CD4-positive, alpha-beta T cell treated with Interleukin-4 for 4 hours (primary cell): ENCODE measurements around the gene PRPF6.
"Not testable (repeated sequence)": the region's sequence is repeated elsewhere in the genome, so short reads cannot be mapped to it uniquely, and the experiment has no call there.

Source experiments
- DNase-seq: peaks from one replicate; pipeline ENCODE4 v3.0.0-alpha.2; 2020

PRPF6 gene

DNA sequence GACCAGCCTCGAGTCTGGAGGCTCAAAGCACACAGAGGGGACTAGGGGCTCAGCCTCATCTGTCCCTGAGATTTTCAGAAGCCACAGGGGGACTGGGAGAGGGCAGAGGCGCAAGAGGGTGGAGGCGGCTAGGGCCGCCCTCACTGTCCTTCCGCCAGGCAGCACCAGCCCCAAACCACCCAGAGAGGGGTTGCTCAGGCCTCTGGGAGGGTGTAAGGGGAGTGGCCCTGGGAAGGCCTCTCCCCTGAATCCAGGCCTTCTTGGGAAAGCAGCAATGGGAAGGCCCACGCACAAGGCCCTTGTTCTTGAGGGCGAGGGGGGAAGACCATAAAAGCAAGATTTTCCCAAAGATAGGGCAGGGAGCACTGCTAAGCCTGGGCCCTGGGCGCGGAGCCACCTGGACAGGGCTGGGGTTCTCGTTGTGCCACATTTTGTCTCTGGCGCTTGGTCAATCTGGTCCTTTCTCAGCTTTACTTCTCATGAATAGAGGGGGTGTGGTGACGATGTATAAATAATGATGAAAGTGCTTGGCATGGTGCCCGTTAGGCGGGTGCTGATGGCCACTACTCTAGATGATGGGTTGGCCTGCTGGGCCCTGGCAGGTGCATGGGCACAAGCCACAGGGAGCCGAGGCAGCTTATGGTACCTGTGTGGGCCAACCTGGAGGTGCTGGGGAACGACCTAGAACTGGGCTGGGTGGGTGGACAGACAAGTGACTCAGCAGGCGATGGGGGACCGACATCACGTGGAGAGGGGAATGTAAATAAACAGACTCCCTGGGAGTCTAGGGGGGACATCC, 6.3 kb upstream of the PRPF6 start:
- no peak for DNase-seq

DNA sequence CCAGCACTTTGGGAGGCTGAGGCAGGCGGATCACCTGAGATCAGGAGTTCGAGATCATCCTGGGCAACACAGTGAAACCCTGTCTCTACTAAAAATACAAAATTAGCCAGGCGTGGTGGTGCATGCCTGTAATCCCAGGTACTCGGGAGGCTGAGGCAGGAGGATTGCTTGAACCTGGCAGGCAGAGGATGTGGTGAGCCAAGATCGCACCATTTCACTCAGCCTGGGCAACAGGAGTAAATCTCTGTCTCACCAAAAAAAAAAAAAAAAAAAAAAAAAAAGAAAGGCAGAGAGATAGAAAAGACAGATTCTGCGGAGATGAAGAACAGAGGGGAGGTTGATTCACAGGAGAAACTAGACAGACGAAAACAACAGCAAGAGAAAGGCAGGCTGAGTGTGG, 4.4 kb upstream of the PRPF6 start:
- DNase-seq: not testable (repeated sequence)

DNA sequence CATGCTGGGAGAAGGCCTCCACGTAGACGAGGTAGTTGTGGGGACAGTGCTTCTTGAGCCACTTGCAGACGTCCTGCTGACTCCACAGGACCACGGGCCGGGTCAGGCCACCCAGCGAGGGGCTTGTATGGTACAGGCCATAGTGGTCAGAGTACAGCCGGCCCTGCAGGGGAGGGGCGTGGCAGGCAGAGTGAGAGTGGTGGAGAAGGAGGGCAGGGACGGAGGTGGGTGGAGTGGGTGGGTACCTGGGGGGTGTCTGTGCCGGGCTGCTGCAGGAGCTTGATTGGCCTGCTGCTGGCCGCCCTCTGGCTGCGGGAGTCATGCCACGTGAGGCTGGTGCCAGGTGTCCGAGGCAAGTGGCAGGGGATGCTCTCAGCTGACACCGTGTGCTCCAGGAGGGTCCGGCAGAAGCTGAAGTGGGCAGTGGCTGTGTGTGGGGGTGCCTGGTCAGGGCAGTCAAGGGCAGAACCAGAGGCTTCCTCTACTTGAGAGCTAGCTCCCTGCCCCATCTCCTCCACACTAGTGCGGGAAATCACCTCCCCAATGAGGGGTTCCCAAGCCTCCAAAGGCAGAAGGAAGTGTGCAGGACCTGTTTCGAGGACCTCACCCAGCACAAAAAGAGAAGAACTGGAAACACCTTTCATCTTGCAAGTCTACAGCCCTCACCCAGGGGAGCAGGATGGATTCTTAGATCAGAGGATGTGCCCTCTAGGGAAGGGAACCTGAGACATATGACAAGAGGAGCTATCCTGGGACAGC, 3.8 kb upstream of the PRPF6 start:
- DNase-seq: no peak

DNA sequence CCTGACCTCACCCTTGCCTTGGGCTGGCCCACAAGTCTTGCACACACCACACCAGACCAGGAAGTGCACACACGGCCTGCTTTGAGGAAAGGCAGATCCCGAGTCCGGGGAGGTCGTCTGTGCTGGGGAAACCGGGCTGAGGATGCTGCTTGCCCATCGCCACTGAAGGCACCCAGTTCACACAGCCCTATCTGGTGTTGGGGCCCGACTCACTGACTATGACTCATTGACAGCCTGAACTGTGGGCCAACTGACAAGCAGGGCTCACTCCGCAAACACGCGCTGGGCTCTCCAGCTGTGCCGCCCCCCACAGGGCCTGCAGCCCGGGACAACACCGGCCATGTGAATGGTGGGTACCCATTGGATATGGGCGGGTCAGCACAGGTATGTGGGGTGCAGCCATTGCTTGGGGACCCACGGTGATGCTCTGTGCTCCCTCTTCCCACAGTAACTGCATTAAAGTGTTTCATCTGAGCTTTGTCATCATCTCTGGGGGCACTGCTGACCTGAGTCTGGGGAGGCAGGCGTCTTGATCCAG, 3.1 kb upstream of the PRPF6 start:
- peak; percentile 68 for DNase-seq

DNA sequence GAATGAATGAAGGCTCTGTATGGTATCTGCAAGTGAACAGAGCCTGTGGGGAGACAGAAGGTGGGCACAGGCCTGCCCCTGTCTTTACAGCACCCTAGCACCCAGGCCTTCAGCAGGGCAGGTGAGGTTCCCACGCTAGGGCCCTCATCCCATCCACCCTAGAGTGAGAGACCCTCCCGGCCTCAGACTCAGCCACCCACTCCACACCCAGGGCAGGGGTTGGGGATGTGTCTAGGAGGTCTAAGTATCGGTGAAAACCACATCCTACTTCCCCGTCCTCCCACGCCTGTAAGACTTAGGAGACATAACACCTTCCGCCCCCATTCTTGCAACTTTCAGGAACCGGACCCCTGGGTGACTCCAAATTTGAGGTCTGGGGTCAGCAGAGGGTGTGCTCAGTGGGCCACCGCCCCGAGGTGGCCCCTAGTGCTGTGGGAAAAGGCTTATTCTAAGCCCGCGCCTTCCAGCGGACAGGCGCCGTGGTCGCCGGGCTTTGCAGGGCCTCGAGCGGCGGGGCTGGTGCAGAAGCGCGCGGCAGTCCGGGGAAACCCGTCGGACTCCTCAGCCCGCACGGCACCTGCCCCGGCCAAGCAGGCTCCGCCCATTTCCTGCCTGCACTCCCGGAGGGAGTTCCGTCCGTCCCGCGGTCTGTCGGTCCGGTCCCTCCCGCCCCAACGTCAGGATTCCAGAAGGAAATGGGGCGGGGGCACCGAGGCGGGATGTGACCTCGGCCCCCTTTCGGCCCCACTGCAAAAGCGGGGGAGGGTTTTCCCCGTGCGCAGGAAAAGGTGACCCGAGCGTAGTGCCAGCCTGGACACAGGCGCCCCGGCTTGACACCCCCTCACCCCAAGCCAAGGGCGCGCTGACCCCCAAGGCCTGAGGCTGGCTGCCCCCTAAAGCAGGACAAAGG, 2.4 kb upstream of the PRPF6 start:
- DNase-seq: peak; percentile 42

DNA sequence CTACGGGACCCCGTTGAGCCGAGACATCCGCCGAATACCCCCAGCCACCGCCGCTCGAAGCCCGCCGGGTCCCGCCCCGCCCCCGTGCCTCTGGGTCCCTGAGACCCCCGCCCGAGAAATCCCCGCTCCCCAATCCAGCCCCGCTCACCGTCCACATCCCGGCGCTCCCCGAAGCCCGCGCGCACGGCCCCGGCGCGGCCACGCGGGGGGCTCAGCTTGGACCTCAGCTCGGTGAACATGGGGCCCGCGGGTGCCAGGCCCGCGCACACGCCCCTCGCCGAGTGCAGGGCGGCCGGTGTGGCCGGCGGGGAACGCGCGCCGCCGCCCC, 1.7 kb upstream of the PRPF6 start:
- no peak for DNase-seq

DNA sequence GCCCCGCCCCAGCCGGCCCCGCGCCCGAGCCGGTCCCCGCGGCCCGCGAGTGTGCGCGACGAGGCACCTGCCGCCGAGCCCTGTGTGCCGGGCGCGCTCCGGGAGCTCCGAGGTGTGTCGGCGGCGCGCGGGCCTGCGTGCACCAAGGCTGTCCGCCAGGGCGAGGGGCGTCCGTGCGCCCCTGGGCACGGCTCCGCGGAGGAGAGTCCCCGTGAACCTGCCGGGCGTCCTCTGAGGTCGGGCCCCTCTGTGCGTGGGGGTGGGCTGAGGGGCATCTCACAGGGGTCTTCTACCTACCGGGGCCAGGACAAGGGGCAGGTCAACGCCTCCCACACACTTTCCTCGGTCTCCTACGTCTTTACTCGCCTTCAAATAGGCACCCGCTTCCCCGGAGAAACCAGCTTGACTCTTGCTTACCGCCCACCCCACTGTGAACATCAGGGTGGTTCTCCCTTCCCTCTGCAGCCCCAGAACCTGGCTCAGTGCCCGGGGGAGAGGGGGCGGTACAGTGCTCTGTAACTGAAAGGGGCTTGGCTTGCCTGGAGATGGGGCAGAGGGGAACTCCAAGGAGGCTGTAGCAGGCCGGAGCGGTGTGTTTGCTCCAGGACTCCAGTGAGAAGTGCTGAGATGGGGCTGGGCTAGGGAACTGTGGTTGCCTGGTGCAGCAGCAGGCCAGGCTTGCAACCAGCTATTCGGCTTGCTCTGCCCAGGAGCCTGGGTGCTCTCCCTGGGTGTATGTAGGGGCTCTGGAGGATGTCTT, 1.2 kb upstream of the PRPF6 start, which contains the start of gene SAMD10:
TSS of gene SAMD10 (minus strand) at position 86 of the 760 bp plus-strand sequence. CDS start 175 bp downstream, outside the sequence.
- peak; percentile 58 for DNase-seq

DNA sequence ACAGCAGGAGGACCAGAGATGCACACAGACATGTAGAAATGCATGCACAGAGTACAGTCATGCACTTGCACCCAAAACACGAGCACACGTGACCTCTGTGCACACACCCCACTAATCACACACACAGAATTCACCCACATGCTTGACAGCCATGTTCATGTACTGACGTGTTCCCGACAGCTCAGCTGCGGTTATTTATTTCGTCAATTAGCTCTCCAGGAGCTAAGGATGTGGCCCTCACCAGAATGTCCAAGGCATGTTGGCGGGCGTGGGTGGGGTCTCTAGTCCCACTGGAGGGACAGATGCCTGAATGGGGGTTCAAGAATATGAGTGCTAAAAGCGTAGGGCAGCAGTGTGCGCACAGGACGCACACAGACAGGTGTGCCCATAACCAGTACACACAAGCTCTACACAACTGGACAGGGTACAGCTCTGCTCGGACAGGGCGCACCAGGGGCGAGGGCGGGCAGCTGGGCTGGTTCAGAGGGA, 571 bp upstream of the PRPF6 start:
- peak; percentile 53 for DNase-seq

DNA sequence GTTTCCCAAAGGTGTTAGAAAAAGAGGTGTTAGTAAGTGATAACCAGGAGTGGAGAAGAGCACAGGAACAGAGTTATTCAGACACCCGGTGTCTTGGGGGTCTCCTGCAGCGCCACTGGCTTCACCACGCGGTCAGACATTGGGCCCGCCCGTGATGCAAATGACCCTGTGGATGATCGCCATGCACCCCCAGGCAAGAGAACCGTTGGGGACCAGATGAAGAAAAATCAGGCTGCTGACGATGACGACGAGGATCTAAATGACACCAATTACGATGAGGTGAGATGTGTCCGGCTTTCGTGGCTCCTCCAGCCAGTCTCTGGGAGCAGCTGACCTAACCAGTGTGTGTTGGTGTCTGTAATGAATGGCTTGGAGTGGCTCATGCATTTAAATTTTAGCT, 2.0 kb downstream of the PRPF6 start:
- DNase-seq: no peak

DNA sequence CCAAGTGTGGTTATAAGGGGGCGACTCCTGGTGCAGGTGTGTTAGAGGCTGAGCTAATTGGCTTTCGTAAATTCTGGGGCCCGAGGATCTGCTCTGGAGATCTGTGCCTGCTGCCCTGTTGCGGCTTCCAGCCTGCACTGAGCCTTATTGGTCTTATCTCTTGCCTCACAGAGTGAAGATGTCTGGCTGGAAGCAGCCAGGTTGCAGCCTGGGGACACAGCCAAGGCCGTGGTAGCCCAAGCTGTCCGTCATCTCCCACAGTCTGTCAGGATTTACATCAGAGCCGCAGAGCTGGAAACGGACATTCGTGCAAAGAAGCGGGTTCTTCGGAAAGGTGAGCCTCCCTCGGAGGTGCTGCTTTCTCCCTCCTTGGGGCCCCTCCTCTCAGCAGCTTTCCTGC, 20.0 kb downstream of the PRPF6 start:
- no peak for DNase-seq

DNA sequence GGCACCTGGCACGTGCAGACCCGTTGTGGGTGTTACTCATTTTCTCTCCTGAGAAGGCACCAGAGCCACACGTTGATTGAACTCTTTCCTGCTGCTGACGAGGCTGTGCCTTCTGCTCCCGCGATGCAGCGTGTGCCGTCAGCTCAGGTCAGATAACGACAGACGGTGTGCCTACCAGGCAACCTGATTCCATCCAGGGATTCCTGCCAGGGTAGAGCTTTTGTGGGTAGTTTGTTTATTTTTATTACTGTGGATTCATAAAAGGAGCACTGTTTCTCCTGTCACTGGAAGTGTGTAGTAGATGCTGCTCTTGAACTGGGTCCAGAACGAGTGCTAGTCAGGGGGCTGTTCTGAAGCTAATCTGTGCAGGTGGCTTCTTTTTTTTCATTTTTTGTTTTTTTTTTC, 20.7 kb downstream of the PRPF6 start:
- no peak for DNase-seq

DNA sequence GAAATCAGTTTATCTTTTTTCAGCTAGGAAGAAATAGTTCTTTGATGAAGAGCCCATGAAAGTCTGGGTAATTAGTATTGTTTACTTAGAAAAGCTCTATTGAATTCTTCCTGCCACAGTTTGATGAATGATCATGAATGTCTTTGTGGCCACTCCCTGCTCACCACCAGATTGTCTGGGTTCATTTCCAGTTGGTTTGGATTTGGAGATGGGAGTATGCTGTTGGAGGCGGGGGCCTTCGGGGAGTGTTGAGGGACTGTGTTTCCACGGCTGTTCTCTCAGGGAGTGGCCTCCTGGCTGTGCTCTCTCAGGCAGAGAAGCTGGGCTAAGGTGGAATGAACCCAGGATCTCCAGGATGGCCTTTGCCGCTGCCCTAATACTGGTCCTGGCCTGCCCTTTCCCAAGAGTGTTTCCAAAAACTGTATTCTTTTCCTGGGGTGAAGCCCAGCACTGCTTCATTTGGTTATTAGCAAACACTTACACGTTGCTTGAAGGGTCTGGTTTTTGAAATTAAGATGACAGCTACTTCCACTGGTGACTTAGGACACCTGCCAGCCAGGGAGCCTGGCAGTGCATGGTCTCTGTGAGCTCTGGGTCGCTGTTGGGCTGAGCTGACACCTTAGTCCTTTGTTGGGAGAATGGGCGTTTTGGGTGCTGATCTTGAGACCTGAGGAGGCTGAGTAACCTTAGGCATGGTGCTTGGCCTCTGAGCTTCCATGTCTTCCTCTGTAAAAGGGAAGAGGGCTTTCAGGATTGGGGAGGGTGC, 23.2 kb downstream of the PRPF6 start:
- DNase-seq: no peak

DNA sequence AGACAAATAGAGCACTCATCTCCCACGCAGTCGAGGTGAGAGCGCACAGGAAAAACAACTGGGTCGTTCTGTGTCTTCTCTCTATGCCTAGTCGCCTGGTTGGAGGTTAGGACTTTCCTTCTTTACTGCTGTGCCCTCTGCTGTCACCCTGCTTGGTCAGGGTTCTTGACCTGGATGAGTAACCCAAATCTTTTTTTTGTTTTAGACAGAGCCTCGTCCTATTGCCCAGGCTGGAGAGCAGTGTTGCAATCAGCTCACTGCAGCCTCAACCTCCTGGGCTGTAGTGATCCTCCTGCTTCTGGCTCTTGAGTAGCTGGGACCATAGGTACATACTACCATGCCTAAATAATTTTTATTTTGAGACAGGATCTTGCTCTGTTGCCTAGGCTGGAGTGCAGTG, 24.5 kb downstream of the PRPF6 start:
- DNase-seq: no peak

DNA sequence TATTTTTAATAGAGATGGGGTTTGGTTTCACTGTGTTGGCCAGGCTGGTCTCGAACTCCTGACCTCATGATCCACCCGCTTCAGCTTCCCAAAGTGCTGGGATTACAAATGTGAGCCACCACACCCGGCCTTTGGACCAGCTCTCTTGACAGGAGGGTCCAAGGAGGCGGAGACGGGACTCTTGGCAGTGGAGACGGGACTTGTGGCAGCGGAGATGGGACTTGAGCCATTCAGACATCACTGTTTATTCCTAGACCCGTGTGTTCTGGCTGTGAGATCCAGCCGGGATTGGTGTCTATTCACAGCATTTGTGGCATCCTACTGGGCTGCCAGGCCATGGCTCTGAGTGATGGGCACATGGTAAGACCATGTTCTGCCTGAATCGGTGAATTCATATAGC, 25.6 kb downstream of the PRPF6 start:
- DNase-seq: no peak

DNA sequence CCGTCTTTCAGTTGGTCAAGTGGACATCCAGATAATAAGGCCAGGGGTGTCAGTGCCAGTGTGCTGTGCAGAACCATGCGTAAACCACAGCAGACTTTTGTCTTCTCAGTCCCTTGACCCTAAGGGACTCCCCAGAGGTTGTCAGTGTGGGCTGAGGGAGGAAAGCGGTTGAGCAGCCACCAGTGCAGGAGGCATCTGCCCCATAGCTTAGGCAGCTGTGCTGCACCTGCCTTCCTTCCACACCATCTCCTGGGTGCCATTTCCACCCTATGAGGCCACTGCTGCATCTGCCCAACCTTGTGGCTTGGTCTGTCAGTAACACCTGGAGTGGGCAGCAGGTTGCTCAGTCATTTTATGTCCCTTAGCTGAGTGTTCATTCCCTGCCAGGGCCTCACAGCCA, 26.0 kb downstream of the PRPF6 start:
- no peak for DNase-seq

DNA sequence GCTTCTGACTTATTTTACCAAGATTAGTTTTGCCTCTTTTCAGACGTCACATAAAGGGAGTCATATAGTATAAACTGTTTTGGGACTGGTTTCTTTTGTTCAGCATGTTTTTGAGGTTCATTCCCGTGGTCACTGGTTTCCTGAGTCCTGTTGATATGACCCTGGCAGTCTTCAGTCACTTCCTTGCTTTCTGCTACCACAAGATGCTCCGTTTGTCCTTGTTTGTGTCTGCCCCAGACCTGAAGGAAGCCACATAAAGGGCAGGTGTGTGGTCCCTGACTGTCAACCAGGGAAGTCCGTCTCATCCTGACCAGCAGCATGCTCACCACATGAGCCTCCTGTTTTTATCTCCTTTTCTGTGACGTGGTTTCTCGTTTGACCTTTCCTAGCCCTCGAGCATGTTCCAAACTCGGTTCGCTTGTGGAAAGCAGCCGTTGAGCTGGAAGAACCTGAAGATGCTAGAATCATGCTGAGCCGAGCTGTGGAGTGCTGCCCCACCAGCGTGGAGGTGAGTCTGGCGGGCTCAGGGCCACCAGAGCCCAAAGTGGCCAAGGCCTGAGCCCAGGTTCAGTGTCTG, 29.0 kb downstream of the PRPF6 start:
- no peak for DNase-seq

DNA sequence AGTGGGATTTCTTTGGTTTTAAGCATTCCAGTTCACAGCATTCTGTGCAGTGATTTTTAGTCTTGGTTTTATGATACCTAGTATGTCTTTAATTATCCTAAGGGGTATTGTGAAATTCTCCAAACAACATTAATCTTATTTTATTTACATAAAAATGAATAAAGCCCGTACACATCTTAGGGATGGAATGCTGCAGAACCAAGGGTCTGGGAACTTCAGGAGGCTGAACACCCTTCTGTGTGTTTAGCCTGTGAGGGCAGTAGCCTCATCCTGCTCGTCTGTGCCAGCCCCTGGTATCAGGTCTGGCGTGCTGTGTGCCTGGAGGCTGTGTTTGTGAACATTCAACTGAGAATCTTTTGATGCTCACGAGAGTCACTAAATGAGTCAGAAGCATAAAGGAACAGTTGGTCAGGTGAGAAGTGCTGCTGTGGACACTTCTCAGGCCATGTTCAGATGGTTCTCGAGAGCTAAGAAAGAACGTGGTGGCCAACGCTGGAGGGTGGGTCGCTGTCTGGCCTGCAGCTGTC, 29.8 kb downstream of the PRPF6 start:
- no peak for DNase-seq

DNA sequence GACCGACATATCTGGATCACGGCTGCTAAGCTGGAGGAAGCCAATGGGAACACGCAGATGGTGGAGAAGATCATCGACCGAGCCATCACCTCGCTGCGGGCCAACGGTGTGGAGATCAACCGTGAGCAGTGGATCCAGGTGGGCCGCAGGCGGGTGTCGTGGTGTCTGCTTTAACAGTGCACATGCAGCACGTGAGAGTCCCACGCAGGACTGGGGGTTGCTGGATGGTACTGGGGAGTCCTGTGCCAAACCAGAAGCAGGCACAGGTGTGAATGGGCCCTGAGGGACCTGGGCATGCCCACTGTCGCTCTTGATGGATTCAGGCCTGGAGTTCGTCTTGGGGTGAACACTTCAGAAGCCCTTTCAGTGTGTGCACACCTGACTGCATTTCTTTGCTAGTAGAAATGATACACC, 30.4 kb downstream of the PRPF6 start:
- no peak for DNase-seq

DNA sequence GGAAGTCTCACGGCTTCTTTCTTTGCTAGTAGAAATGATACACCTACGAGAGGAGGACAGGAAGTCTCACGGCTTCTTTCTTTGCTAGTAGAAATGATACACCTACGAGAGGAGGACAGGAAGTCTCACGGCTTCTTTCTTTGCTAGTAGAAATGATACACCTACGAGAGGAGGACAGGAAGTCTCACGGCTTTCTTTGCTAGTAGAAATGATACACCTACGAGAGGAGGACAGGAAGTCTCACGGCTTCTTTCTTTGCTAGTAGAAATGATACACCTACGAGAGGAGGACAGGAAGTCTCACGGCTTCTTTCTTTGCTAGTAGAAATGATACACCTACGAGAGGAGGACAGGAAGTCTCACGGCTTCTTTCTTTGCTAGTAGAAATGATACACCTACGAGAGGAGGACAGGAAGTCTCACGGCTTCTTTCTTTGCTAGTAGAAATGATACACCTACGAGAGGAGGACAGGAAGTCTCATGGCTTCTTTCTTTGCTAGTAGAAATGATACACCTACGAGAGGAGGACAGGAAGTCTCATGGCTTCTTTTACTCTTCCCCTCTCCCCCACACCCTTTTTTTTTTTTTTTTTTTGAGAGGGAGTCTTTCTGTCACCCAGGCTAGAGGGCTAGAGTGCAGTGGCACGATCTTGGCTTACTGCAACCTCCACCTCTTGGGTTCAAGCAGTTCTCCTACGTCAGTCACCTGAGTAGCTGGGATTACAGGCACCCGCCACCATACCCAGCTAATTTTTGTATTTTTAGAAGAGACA, 31.6 kb downstream of the PRPF6 start:
- DNase-seq: peak; percentile 49

DNA sequence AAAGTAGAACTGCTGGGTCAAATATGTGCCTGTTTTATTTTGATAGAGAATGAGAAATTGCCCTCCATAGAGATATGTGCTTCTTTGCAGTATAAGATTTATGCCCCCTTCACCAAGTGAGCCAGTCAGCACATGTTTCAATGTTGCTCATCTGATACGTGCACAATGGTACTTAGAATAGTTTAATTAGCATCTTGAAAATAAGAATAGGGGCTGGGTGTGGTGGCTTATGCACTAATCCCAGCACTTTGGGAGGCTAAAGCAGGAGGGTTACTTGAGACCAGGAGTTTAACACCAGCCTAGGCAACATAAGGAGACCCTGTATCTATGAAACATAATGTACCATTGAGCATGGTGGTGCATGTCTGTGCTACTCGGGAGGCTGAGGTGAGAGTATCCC, 34.7 kb downstream of the PRPF6 start:
- DNase-seq: no peak
